Activated CD8-positive, alpha-beta memory T cell treated with anti-CD3 and anti-CD28 coated beads, Interleukin-2, amount 50 U/mL, for 4 hours (primary cell): ENCODE measurements around the gene OR2Y1.
"Not testable (repeated sequence)": the region's sequence is repeated elsewhere in the genome, so short reads cannot be mapped to it uniquely, and the experiment has no call there.

Experiments
- DNase-seq: peaks from one replicate; pipeline ENCODE4 v3.0.0-alpha.2; 2020

Gene OR2Y1

GRCh38 chr5:180739958-180740357 lies at the start of gene OR2Y1:
Gene OR2Y1 (minus strand): TSS chr5:180740058. CDS start chr5:180740058, 0 bp downstream.
- no peak for DNase-seq

GRCh38 chr5:180788651-180789410 lies 49.0 kb upstream of the OR2Y1 start:
- DNase-seq: not testable (repeated sequence)

- no peak for DNase-seq
Measured at GRCh38 chr5:180787711-180788431, 48.0 kb upstream of the OR2Y1 start.

- DNase-seq: no peak
Measured at GRCh38 chr5:180786531-180787398, 46.9 kb upstream of the OR2Y1 start.

GRCh38 chr5:180785794-180786221 lies 46.0 kb upstream of the OR2Y1 start:
- DNase-seq: no peak

GRCh38 chr5:180785121-180785781 lies 45.4 kb upstream of the OR2Y1 start:
- DNase-seq: no peak

- DNase-seq: peak; percentile 77
Measured at GRCh38 chr5:180784497-180785097, 44.7 kb upstream of the OR2Y1 start.

GRCh38 chr5:180783340-180784052 lies 43.6 kb upstream of the OR2Y1 start:
- DNase-seq: no peak

GRCh38 chr5:180782748-180783147 lies 42.9 kb upstream of the OR2Y1 start:
- DNase-seq: no peak

GRCh38 chr5:180781900-180782326 lies 42.1 kb upstream of the OR2Y1 start:
- DNase-seq: not testable (repeated sequence)

GRCh38 chr5:180779985-180780610 lies 40.2 kb upstream of the OR2Y1 start:
- DNase-seq: no peak

GRCh38 chr5:180777475-180777874 lies 37.6 kb upstream of the OR2Y1 start:
- DNase-seq: no peak

GRCh38 chr5:180776376-180776775 lies 36.5 kb upstream of the OR2Y1 start:
- no peak for DNase-seq

GRCh38 chr5:180775624-180776023 lies 35.8 kb upstream of the OR2Y1 start:
- DNase-seq: no peak

GRCh38 chr5:180771839-180772238 lies 32.0 kb upstream of the OR2Y1 start:
- DNase-seq: no peak

GRCh38 chr5:180769821-180770220 lies 30.0 kb upstream of the OR2Y1 start:
- no peak for DNase-seq

GRCh38 chr5:180755601-180756000 lies 15.7 kb upstream of the OR2Y1 start:
- DNase-seq: no peak

GRCh38 chr5:180744253-180744652 lies 4.4 kb upstream of the OR2Y1 start:
- no peak for DNase-seq

GRCh38 chr5:180742727-180743126 lies 2.9 kb upstream of the OR2Y1 start:
- DNase-seq: no peak

- DNase-seq: not testable (repeated sequence)
Measured at GRCh38 chr5:180740953-180741352, 1.1 kb upstream of the OR2Y1 start.

GRCh38 chr5:180739271-180739670 lies 587 bp downstream of the OR2Y1 start:
- no peak for DNase-seq
